Activated naive CD8-positive, alpha-beta T cell treated with anti-CD3 and anti-CD28 coated beads for 36 hours (primary cell): ENCODE results near the gene SIRT7. TPM values are rescaled to one million over a fixed set of nuclear protein-coding genes. Genes with fewer than 3 reads are reported as not detected.

Experiments
- DNase-seq: peaks from one replicate; pipeline ENCODE4 v3.0.0; 2021
- H3K27ac Mint-ChIP-seq: one replicate; pipeline ENCODE4 v1.8.0; 2022; ENCODE audit warnings: mild to moderate bottlenecking, moderate library complexity, mixed read lengths
- H3K27me3 Mint-ChIP-seq: one replicate; pipeline ENCODE4 v1.8.0; 2022; ENCODE audit warnings: mild to moderate bottlenecking, mixed read lengths
- H3K36me3 Mint-ChIP-seq: one replicate; pipeline ENCODE4 v1.8.0; 2021; ENCODE audit warnings: mild to moderate bottlenecking, mixed read lengths
- H3K4me1 Mint-ChIP-seq: one replicate; pipeline ENCODE4 v1.8.0; 2021; ENCODE audit warnings: mixed read lengths
- H3K4me3 Mint-ChIP-seq: one replicate; pipeline ENCODE4 v1.8.0; 2022; ENCODE audit warnings: mild to moderate bottlenecking, moderate library complexity, mixed read lengths
- H3K9me3 Mint-ChIP-seq: one replicate; pipeline ENCODE4 v1.8.0; 2022; ENCODE audit warnings: mixed read lengths
- total RNA-seq, 2 experiments: library from RNA; stranded (reverse); gene quantifications; one replicate each; pipeline ENCODE4 v1.2.3, GENCODE V29; 2021

SIRT7 gene
- 10 to 100 TPM; 27.3 to 30.1 TPM for total RNA-seq

GRCh38 chr17:81917565-81918332, at the start of gene SIRT7:
Gene SIRT7, minus strand, starts transcription at chr17:81918176. Its CDS starts 45 bp downstream, at chr17:81918131.
- Mint-ChIP-seq H3K9me3 (no peaks in the 10 kb centered on the region), H3K36me3 (peaks cover 15% of the 10 kb centered on the region), H3K27me3 (no peaks in the 10 kb centered on the region)

DNA sequence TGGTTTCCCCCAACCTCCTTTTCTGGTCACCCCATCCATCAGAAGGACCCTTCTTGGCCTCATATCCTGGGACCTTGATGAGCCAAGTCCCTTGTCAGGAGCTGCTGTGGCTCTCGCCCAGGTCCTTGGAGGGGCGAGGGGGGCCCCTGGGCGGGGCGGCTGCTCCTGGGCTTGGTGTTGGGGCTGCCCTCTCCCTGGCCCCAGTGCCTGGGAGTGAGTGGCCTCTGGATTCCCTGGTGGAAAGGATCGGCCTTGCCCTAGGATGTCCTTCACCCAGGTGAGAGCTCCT, 49.2 kb upstream of the SIRT7 start:
- Mint-ChIP-seq H3K4me1 (peaks cover 14% of the 10 kb centered on the region), H3K27ac (no peak overlapping the region), H3K27me3 (peaks cover 17% of the 10 kb centered on the region), H3K36me3 (no peaks in the 10 kb centered on the region), H3K4me3 (peak overlapping the region; percentile 51), H3K9me3 (no peaks in the 10 kb centered on the region)
- DNase-seq: no peak

More at GRCh38 chr17:81917565-81918332, at the start of gene SIRT7:
- DNase-seq: peak; percentile 82
- peaks cover 18% of the 10 kb centered on the region for H3K4me1 Mint-ChIP-seq
- peak within 1 kb of the TSS; percentile 75 for H3K27ac Mint-ChIP-seq
- H3K4me3 Mint-ChIP-seq: peak within 1 kb of the TSS; percentile 88

- Mint-ChIP-seq H3K27ac (no peak overlapping the region), H3K4me1 (peaks cover 14% of the 10 kb centered on the region), H3K9me3 (no peaks in the 10 kb centered on the region), H3K27me3 (peaks cover 21% of the 10 kb centered on the region), H3K4me3 (no peak overlapping the region), H3K36me3 (no peaks in the 10 kb centered on the region)
- DNase-seq: no peak
These were observed 48.6 kb upstream of the SIRT7 start for GRCh38 chr17:81966343-81967243.

GRCh38 chr17:81964081-81964849, 46.3 kb upstream of the SIRT7 start:
- no peak overlapping the region for H3K4me3 Mint-ChIP-seq
- DNase-seq: no peak
- peaks cover 14% of the 10 kb centered on the region for H3K4me1 Mint-ChIP-seq
- no peaks in the 10 kb centered on the region for H3K9me3 Mint-ChIP-seq
- H3K27me3 Mint-ChIP-seq: peaks cover 21% of the 10 kb centered on the region
- H3K36me3 Mint-ChIP-seq: no peaks in the 10 kb centered on the region
- no peak overlapping the region for H3K27ac Mint-ChIP-seq

GRCh38 chr17:81962499-81963441, 44.8 kb upstream of the SIRT7 start:
- no peak overlapping the region for H3K27ac Mint-ChIP-seq
- H3K4me3 Mint-ChIP-seq: no peak overlapping the region
- peaks cover 34% of the 10 kb centered on the region for H3K27me3 Mint-ChIP-seq
- H3K36me3 Mint-ChIP-seq: no peaks in the 10 kb centered on the region
- no peaks in the 10 kb centered on the region for H3K9me3 Mint-ChIP-seq
- no peak for DNase-seq
- H3K4me1 Mint-ChIP-seq: peaks cover 3% of the 10 kb centered on the region

DNA sequence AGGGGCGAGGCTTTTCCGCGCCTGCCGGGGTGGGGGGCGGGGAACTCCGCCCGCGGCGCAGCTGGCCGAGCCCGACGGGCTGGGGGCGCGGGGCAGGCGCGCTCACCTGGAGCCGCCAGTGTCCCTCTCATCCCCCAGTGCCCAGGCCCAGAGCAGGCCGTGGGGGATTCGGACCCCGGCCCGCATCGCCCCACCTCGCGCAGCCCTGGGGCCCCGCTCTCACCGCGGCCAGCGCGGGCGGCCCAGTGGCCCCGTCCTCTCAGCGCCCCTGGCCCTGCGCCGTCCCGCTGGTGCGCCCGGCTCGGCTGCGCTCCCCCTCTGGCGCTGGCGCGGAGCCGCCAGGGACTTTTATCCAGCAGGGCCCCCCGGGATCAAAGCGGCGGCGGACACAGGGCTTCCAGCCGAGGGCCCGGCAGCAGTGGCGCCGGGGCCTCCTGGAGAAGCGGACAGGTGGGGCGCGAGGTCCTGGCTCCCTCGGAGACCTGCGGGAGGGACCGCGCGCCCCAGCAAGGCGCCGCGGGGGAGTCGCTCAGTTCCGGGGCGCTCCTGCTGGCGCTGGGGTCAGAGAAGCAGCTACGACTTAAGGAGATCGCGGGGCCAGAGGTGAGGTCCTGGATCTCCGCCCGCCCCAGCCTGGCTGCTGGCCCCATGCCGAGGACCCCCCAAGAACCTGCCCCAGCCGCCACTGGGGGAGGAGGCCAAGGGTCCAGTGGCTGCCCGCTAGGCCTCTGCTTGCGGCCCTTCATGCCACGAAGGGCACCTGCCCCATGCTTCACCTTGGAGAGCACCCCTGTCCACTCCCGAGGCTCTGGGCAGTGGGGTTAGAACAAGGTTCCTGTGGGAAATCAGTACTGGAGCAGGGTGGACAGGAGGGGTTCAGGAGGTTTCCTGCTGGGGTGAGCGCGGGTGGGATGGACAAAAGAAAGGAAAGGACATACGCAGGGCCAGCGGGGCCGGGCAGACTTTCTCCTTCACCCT, 43.8 kb upstream of the SIRT7 start:
- Mint-ChIP-seq H3K27me3 (peaks cover 41% of the 10 kb centered on the region), H3K4me3 (no peak overlapping the region)

DNA sequence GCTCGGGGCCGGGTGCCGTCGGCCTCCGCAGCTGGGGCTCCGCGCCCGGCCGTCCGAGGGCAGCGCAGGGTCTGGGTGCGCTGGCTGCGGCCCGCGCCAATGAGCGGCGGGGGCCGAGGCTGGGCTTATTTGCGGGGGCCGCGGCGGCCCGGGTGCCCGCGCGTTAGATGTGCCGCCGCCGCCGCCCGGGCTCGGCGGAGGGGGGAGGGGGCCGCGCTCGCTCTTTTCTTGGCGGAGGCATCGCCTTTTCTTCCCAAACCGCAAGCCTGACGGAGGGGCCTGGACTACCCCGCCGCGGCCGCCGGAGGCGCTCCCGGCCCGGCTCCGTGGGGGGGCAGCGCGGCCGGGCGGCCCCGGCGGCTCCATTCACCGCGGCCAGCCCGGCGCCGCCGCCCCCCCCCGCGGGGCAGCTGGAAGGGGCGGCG, 43.1 kb upstream of the SIRT7 start, which contains the start of gene NOTUM:
NOTUM (minus strand) TSS at position 101 of the 425 bp plus-strand sequence. CDS start 278 bp downstream, outside the sequence.
- H3K27me3 Mint-ChIP-seq: peaks cover 41% of the 10 kb centered on the region
- no peak within 1 kb of the TSS for H3K4me3 Mint-ChIP-seq
- H3K9me3 Mint-ChIP-seq: no peaks in the 10 kb centered on the region
- no peak for DNase-seq
- no peaks in the 10 kb centered on the region for H3K4me1 Mint-ChIP-seq
- H3K27ac Mint-ChIP-seq: no peak within 1 kb of the TSS
- H3K36me3 Mint-ChIP-seq: no peaks in the 10 kb centered on the region

More for the DNA sequence above, 43.8 kb upstream of the SIRT7 start:
- no peaks in the 10 kb centered on the region for H3K36me3 Mint-ChIP-seq
- no peak for DNase-seq
- no peaks in the 10 kb centered on the region for H3K9me3 Mint-ChIP-seq
- peaks cover 3% of the 10 kb centered on the region for H3K4me1 Mint-ChIP-seq
- no peak overlapping the region for H3K27ac Mint-ChIP-seq

DNA sequence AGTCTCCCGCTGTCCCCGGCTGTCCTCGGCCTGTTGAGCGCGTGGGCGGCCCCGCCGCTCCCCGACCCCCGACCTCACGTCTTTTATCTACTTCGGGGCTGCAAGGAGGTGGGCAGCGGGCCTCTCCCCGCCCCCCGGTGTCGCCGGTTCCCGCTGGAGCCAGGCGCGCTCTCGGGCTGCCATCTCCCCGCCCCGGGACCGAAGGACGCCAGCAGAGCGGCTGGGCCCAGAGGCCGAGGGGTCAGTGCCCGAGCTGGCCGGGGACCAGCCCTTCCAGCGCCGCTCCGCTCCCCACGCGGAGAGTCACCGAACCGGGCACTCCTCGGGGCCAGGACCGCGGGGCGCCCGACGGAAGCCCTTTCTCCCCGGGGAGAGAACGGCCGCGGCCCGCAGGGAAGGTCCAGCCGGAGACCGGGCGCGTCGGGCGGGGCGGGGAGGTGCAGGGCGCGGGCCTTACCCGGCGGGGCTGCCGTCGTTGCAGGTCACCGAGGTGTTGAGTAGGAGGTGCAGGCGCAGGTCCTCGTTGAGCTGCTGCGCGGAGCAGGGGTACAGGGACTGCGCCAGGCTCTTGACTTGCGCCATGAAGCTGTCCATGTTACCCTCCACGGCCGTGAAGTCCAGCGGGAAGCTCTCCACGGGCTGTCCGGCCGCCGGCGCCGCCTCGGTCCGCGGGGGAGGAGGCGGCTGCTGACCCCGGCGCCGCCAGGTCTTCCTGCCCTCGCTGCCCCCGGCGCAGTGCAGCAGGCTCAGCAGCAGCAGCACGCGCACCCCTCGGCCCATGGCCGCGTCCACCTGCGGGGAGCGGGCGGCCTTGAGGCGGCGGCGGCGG, 42.4 kb upstream of the SIRT7 start:
- Mint-ChIP-seq H3K4me1 (no peaks in the 10 kb centered on the region), H3K9me3 (no peaks in the 10 kb centered on the region), H3K36me3 (no peaks in the 10 kb centered on the region), H3K4me3 (no peak overlapping the region), H3K27me3 (peaks cover 41% of the 10 kb centered on the region), H3K27ac (no peak overlapping the region)
- DNase-seq: no peak

DNA sequence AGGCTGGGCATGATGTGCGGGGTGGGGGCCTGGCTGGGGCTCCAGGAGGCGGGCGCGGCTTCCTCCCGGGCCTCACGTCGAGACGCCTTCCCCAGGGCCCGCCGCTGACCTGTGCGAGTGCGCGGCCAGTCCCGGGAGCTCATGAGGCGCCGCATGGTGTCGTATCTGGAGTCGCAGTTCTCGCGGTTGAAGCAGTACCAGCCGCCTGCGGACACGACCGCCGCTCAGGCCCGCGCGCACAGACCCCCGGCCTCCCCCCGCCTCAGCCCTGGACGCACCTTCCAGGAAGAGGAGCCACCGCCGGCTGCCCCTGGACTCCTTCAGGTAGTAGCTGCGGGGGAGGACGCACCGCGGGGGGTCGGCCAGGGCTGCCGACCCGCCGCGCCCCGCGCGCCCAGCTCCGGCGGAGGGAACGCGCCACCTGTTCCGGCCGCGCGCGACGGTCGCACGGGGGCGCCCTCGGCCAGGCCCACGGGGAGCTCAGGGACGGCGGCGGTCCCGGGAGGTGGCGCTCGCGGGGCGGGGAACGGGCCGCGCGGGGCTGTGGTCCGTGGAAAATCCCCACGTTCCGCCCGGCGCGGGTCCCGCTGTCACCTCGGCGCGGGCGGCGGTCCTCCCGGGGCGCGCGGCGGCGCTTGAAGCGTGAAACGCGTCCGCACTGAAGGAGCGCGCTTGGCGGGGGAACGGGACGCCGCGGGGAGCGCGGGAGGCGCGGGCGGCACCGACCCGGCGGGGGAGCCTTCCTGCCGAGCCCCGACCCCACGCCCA, 41.6 kb upstream of the SIRT7 start:
- no peak overlapping the region for H3K4me3 Mint-ChIP-seq
- H3K36me3 Mint-ChIP-seq: no peaks in the 10 kb centered on the region
- no peak overlapping the region for H3K27ac Mint-ChIP-seq
- peak; percentile 81 for DNase-seq
- H3K27me3 Mint-ChIP-seq: peaks cover 41% of the 10 kb centered on the region
- no peaks in the 10 kb centered on the region for H3K9me3 Mint-ChIP-seq
- H3K4me1 Mint-ChIP-seq: no peaks in the 10 kb centered on the region

- no peak overlapping the region for H3K27ac Mint-ChIP-seq
- H3K9me3 Mint-ChIP-seq: no peaks in the 10 kb centered on the region
- peak overlapping the region; percentile 45 for H3K4me3 Mint-ChIP-seq
- no peaks in the 10 kb centered on the region for H3K4me1 Mint-ChIP-seq
- no peak for DNase-seq
- no peaks in the 10 kb centered on the region for H3K36me3 Mint-ChIP-seq
- H3K27me3 Mint-ChIP-seq: peaks cover 38% of the 10 kb centered on the region
These were observed 40.8 kb upstream of the SIRT7 start for GRCh38 chr17:81958633-81959342.

- H3K27me3 Mint-ChIP-seq: peaks cover 29% of the 10 kb centered on the region
- no peak overlapping the region for H3K27ac Mint-ChIP-seq
- H3K36me3 Mint-ChIP-seq: no peaks in the 10 kb centered on the region
- H3K4me1 Mint-ChIP-seq: no peaks in the 10 kb centered on the region
- no peak for DNase-seq
- H3K9me3 Mint-ChIP-seq: no peaks in the 10 kb centered on the region
- H3K4me3 Mint-ChIP-seq: no peak overlapping the region
These were observed 39.9 kb upstream of the SIRT7 start for GRCh38 chr17:81957691-81958432.
